ENCODE results near the gene POLR2M. TPM values are rescaled to one million over a fixed set of nuclear protein-coding genes. Genes with fewer than 3 reads are reported as not detected.

POLR2M gene
- total and polyA plus RNA-seq, 2 donors (not counting 3 experiments of a cell fraction or from before 2014, with no cell fraction given), result 38.4 to 42.5 TPM

- no peak overlapping the region for H3K4me3 ChIP-seq (replicated peaks in 1 of 3; ENCODE audit: insufficient read depth in 1 of 3, low read depth in 1 of 3, low read length in 3 of 3)
- ChIA-PET CTCF (interaction anchor here (0.7 to 1.5 kb wide), 2 partner anchors 11 to 12 kb away, joined by 3 to 7 read pairs; no protein-coding TSS in a partner anchor), POLR2A (no interaction called here)
- no TSS peak for BruUV-seq (replicated peaks)
- DNase-seq (ENCODE audit: low read depth, low spot score), result no peak
- H3K27ac ChIP-seq (ENCODE audit: insufficient read depth, low read depth, low read length), result no peak overlapping the region
- H3K4me2 ChIP-seq (ENCODE audit: insufficient read depth, low read length), result no peak overlapping the region
- intact Hi-C loops (cut with micrococcal nuclease), result no loop called here
- dilution Hi-C loops (cut with MboI; ENCODE audit: extremely low pct_ligation_motif_present, low sequenced_read_pairs), result no loop called here
- H4K20me1 ChIP-seq (replicated peaks; ENCODE audit: control insufficient read depth, extremely low read depth, insufficient read depth, low read length), result no peaks in the 10 kb centered on the region
- H3K36me3 ChIP-seq (ENCODE audit: control insufficient read depth in 2 of 2, extremely low read depth in 1 of 2, insufficient read depth in 2 of 2, low read length in 2 of 2), result peaks cover 0 to 2% of the 10 kb centered on the region in 2 experiments
- H3K9me3 ChIP-seq (replicated peaks; ENCODE audit: control insufficient read depth, insufficient read depth, low read length), result no peaks in the 10 kb centered on the region
- FAIRE-seq, result peak; percentile 26
- TF ChIP-seq JUN (IDR thresholded peaks at IDR 0.05; ENCODE audit: borderline replicate concordance, insufficient read depth, insufficient read length, low read depth) (no peak), GATA2 (IDR thresholded peaks at IDR 0.05; ENCODE audit: insufficient read depth, insufficient read length, low read depth, low read length) (no peak), FOS (IDR thresholded peaks at IDR 0.05; ENCODE audit: borderline replicate concordance, insufficient read depth, low read length) (no peak), POLR2AphosphoS5 (IDR thresholded peaks at IDR 0.05; ENCODE audit: insufficient read depth, low read depth, low read length) (no peak), MYC (IDR thresholded peaks at IDR 0.05; ENCODE audit: low read depth, low read length) (no peak), EZH2 (IDR thresholded peaks at IDR 0.05; ENCODE audit: borderline replicate concordance, low read depth, low read length, severe bottlenecking) (no peak), POLR2A (IDR thresholded peaks at IDR 0.05; ENCODE audit: low read depth, low read length) (no peak), MAX (IDR thresholded peaks at IDR 0.05; ENCODE audit: insufficient read depth, insufficient read length) (no peak), CTCF (IDR thresholded peaks at IDR 0.05; ENCODE audit: extremely low read depth in 1 of 2, insufficient read depth in 1 of 2, low read depth in 1 of 2, low read length in 2 of 2) (no peak)
- H3K9me1 ChIP-seq (replicated peaks; ENCODE audit: control insufficient read depth, extremely low read depth, insufficient read depth, low read length), result no peaks in the 10 kb centered on the region
- H3K27me3 ChIP-seq (ENCODE audit: control insufficient read depth in 2 of 2, insufficient read depth in 2 of 2, low read length in 2 of 2), result no peaks in the 10 kb centered on the region
- H3K79me2 ChIP-seq (ENCODE audit: control insufficient read depth, insufficient read depth, low read length), result no peaks in the 10 kb centered on the region
- H3K9ac ChIP-seq (replicated peaks; ENCODE audit: extremely low read depth, insufficient read depth, low read length), result no peak overlapping the region
- no peak overlapping the region for H2AFZ ChIP-seq (ENCODE audit: low read depth, low read length)
- H3K4me1 ChIP-seq (ENCODE audit: control insufficient read depth, extremely low read depth, insufficient read depth, low read length), result no peaks in the 10 kb centered on the region
Measured at GRCh38 chr15:57685306-57686095, 21.0 kb upstream of the POLR2M start.
